H1 (cell line): ENCODE measurements around the gene POU2F2. TPM values are rescaled to one million over a fixed set of nuclear protein-coding genes. Genes with fewer than 3 reads are reported as not detected.

Source experiments
- CTCF ChIA-PET: fragments of 300-600 bp; sonication (Branson Sonifier 250); formaldehyde crosslinking; loops from one replicate; lab custom pipeline; 2021; ENCODE audit not compliant: partially characterized antibody; lab: Charles Lee
- POLR2A ChIA-PET: fragments of 300-600 bp; sonication (Branson Sonifier 250); formaldehyde crosslinking; loops from one replicate; lab custom pipeline; 2021; ENCODE audit warnings: inconsistent platforms; ENCODE audit not compliant: partially characterized antibody; lab: Charles Lee
- DNase-seq, 2 experiments: peaks; one replicate each; pipeline versions ENCODE4 v3.0.0 to v3.0.0-alpha.2; 2010 to 2022; ENCODE audit warnings: low spot score in 2 of 2, low read depth in 1 of 2, mixed read lengths in 1 of 2
- FAIRE-seq: peaks from 2 replicates; lab custom pipeline; 2011; peaks lifted over from hg19 to GRCh38; lab: Jason Lieb, UNC
- H2AFZ ChIP-seq: 2 replicates; pipeline ENCODE4 v1.8.1; 2012; ENCODE audit warnings: low read length, inconsistent platforms
- H2AK5ac ChIP-seq: 2 replicates; pipeline ENCODE4 v1.6.1; 2013; ENCODE audit warnings: low read depth, low read length
- H2BK120ac ChIP-seq: replicated peaks from 2 replicates; pipeline ENCODE3; 2013; ENCODE audit warnings: low read depth, low read length, inconsistent platforms
- H2BK12ac ChIP-seq: 2 replicates; pipeline ENCODE4 v1.6.1; 2013; ENCODE audit warnings: low read depth, low read length
- H2BK15ac ChIP-seq: 2 replicates; pipeline ENCODE4 v1.6.1; 2013; ENCODE audit warnings: low read length
- H2BK20ac ChIP-seq: 2 replicates; pipeline ENCODE4 v1.6.1; 2013; ENCODE audit warnings: low read length
- H2BK5ac ChIP-seq: 2 replicates; pipeline ENCODE4 v1.6.1; 2013; ENCODE audit warnings: low read depth, low read length
- H3K14ac ChIP-seq: 2 replicates; pipeline ENCODE4 v1.6.1; 2013; ENCODE audit warnings: inconsistent platforms; ENCODE audit not compliant: insufficient read length
- H3K18ac ChIP-seq: 2 replicates; pipeline ENCODE4 v1.6.1; 2013; ENCODE audit warnings: low read length; ENCODE audit errors: extremely low read depth
- H3K23ac ChIP-seq: 2 replicates; pipeline ENCODE4 v1.6.1; 2013; ENCODE audit warnings: inconsistent platforms; ENCODE audit not compliant: insufficient read length
- H3K23me2 ChIP-seq: 2 replicates; pipeline ENCODE4 v1.6.1; 2013; ENCODE audit warnings: low read depth, low read length
- H3K27ac ChIP-seq: 2 replicates; pipeline ENCODE4 v1.6.1; 2011; ENCODE audit warnings: low read depth, low read length, inconsistent platforms
- H3K27me3 ChIP-seq, 4 experiments: replicated peaks in 1 of 4; 1 replicate in 1 of 4; 2 replicates in 3 of 4; pipeline versions ENCODE4 v1.6.1 to v1.8.1; 2011 to 2013; ENCODE audit warnings: low read length in 3 of 4, mild to moderate bottlenecking in 3 of 4, inconsistent platforms in 2 of 4, mixed read lengths in 2 of 4, moderate library complexity in 1 of 4; ENCODE audit not compliant: control insufficient read depth in 3 of 4, insufficient read depth in 3 of 4; ENCODE audit errors: extremely low read depth in 1 of 4
- H3K36me3 ChIP-seq, 4 experiments: 2 replicates each; pipeline versions ENCODE4 v1.6.1 to v1.8.1; 2011 to 2013; ENCODE audit warnings: mild to moderate bottlenecking in 4 of 4, low read length in 3 of 4, moderate library complexity in 2 of 4, control low read depth in 1 of 4, inconsistent platforms in 1 of 4; ENCODE audit not compliant: insufficient read depth in 4 of 4, control insufficient read depth in 2 of 4
- H3K4ac ChIP-seq: replicated peaks from 2 replicates; pipeline ENCODE3; 2013; ENCODE audit warnings: low read length, low read depth, mixed read lengths, inconsistent platforms; ENCODE audit not compliant: insufficient read length
- H3K4me1 ChIP-seq, 4 experiments: replicated peaks in 1 of 4; 1 replicate in 1 of 4; 2 replicates in 3 of 4; pipeline versions ENCODE4 v1.6.1 to v1.8.1; 2011 to 2013; ENCODE audit warnings: low read length in 3 of 4, inconsistent platforms in 2 of 4, mixed read lengths in 1 of 4; ENCODE audit not compliant: insufficient read depth in 4 of 4, control insufficient read depth in 3 of 4
- H3K4me2 ChIP-seq, 2 experiments: 2 replicates each; pipeline versions ENCODE4 v1.6.1 to v1.8.1; 2011 to 2013; ENCODE audit warnings: low read depth in 2 of 2, low read length in 2 of 2, control low read depth in 1 of 2, inconsistent platforms in 1 of 2, mild to moderate bottlenecking in 1 of 2; ENCODE audit not compliant: insufficient read depth in 1 of 2
- H3K4me3 ChIP-seq, 4 experiments: fragments of 200-600, 300-600 bp in 1 of 4; sonication (generic), shearing (Covaris generic), sonication (Bioruptor Twin) in 1 of 4; 2 replicates each; pipeline versions ENCODE4 v1.5.1 to v1.8.1; 2011 to 2016; ENCODE audit warnings: low read length in 4 of 4, low read depth in 3 of 4, control low read depth in 2 of 4, inconsistent platforms in 2 of 4, mild to moderate bottlenecking in 2 of 4, mixed read lengths in 1 of 4, moderate library complexity in 1 of 4; ENCODE audit not compliant: insufficient read depth in 2 of 4; ENCODE audit errors: extremely low read depth in 1 of 4
- H3K56ac ChIP-seq: replicated peaks from 2 replicates; pipeline ENCODE3; 2013; ENCODE audit warnings: low read depth, mild to moderate bottlenecking, mixed read lengths, low read length, inconsistent platforms; ENCODE audit not compliant: insufficient read length
- H3K79me1 ChIP-seq: 2 replicates; pipeline ENCODE4 v1.6.1; 2013; ENCODE audit warnings: low read depth, low read length, control low read depth
- H3K79me2 ChIP-seq, 2 experiments: 2 replicates each; pipeline versions ENCODE4 v1.6.1 to v1.8.1; 2012 to 2013; ENCODE audit warnings: low read length in 2 of 2, mild to moderate bottlenecking in 2 of 2, inconsistent platforms in 1 of 2; ENCODE audit not compliant: insufficient read depth in 2 of 2, control insufficient read depth in 1 of 2
- H3K9ac ChIP-seq, 4 experiments: replicated peaks in 1 of 4; 1 replicate in 1 of 4; 2 replicates in 3 of 4; pipeline versions ENCODE4 v1.6.1 to v1.8.1; 2011 to 2013; ENCODE audit warnings: low read depth in 3 of 4, low read length in 3 of 4, control low read depth in 2 of 4, mild to moderate bottlenecking in 2 of 4, moderate library complexity in 2 of 4, inconsistent platforms in 1 of 4; ENCODE audit errors: extremely low read depth in 1 of 4
- H3K9me3 ChIP-seq, 2 experiments: 2 replicates each; pipeline versions ENCODE4 v1.6.1 to v1.8.1; 2012 to 2013; ENCODE audit warnings: mild to moderate bottlenecking in 2 of 2, moderate library complexity in 2 of 2, control low read depth in 1 of 2, inconsistent platforms in 1 of 2, low read depth in 1 of 2, low read length in 1 of 2, mixed read lengths in 1 of 2; ENCODE audit not compliant: insufficient read depth in 2 of 2
- H4K20me1 ChIP-seq, 2 experiments: replicated peaks in 1 of 2; 2 replicates each; pipeline versions ENCODE3 to v1.8.1; 2011 to 2013; ENCODE audit warnings: inconsistent platforms in 2 of 2, low read length in 2 of 2, mild to moderate bottlenecking in 1 of 2; ENCODE audit not compliant: insufficient read depth in 2 of 2, control insufficient read depth in 1 of 2
- H4K5ac ChIP-seq: 2 replicates; pipeline ENCODE4 v1.6.1; 2013; ENCODE audit warnings: low read length, low read depth, mixed read lengths, inconsistent platforms; ENCODE audit not compliant: insufficient read length
- H4K8ac ChIP-seq: 2 replicates; pipeline ENCODE4 v1.8.0; 2013; ENCODE audit warnings: mild to moderate bottlenecking, moderate library complexity, low read length, inconsistent platforms; ENCODE audit not compliant: insufficient read depth; ENCODE audit errors: extremely low read depth
- H4K91ac ChIP-seq: replicated peaks from 2 replicates; pipeline ENCODE3; 2013; ENCODE audit warnings: low read length, mixed read lengths, inconsistent platforms; ENCODE audit not compliant: insufficient read length
- SIN3A ChIP-seq, 2 experiments: IDR thresholded peaks in 1 of 2; conservative IDR thresholded peaks in 1 of 2; 2 replicates each; pipeline ENCODE4 v1.6.1; 2011 to 2012; ENCODE audit warnings: low read length in 2 of 2, improper control_type of control experiment in 1 of 2, low read depth in 1 of 2, mild to moderate bottlenecking in 1 of 2
- TCF12 ChIP-seq: IDR thresholded peaks from 2 replicates; pipeline ENCODE4 v1.6.1; 2011; ENCODE audit warnings: low read depth, mild to moderate bottlenecking, low read length
- ZNF274 ChIP-seq: IDR thresholded peaks from 2 replicates; pipeline ENCODE4 v1.7.0; 2012; ENCODE audit warnings: low read length, borderline replicate concordance; ENCODE audit errors: extremely low read depth
- WGBS, 2 experiments: shearing (Covaris generic) in 1 of 2; methylation state at CpG; one replicate each; pipeline versions ENCODE4 v1.1.6 to v1.1.7; 2013 to 2015; ENCODE audit warnings: low lambda C conversion rate in 2 of 2, mixed read lengths in 2 of 2, inconsistent platforms in 1 of 2, low coverage in 1 of 2, missing lambda C conversion rate in 1 of 2; ENCODE audit not compliant: insufficient replicate concordance in 2 of 2, insufficient coverage in 1 of 2, insufficient read length in 1 of 2; ENCODE audit errors: extremely low coverage in 1 of 2, missing lambda C conversion rate in 1 of 2; 5-methylcytosine and 5-hydroxymethylcytosine counted together
- polyA plus RNA-seq, 7 experiments: library from polyadenylated mRNA; depleted of rRNA in 3 of 7; stranded (reverse) in 5 of 7; unstranded in 2 of 7; fragments of >200 nt in 5 of 7; fragments of 200-250 nt in 2 of 7; gene quantifications; 1 replicate in 5 of 7; 2 replicates in 1 of 7; 4 replicates in 1 of 7; pipeline versions ENCODE4 v1.2.1 to v1.2.3, GENCODE V29; 2011 to 2013; ENCODE audit warnings: missing spikeins in 2 of 7, mixed read lengths in 2 of 7
- total RNA-seq: library from RNA; stranded (reverse); fragmentation: NEBNext Ultra II Directional; extraction: Animal tissue kit (Norgen Biotek cat#: 25700); gene quantifications from 2 replicates; pipeline ENCODE4 v1.2.1, GENCODE V29; 2021

The POU2F2 gene
- total and polyA plus RNA-seq, 2 of the 8 experiments (the other 6 are each of a cell fraction or from before 2014, with no cell fraction given): 5.0 to 6.1 TPM

- DNase-seq: no peak
- H3K36me3 ChIP-seq: peaks cover 26 to 69% (median 56%) of the 10 kb centered on the region in 4 experiments
- no peak for FAIRE-seq
- no peak overlapping the region for H2AFZ ChIP-seq
- no peak overlapping the region for H3K4me3 ChIP-seq
- H2BK20ac ChIP-seq: no peak overlapping the region
- peaks cover 2 to 8% of the 10 kb centered on the region in 2 experiments for H4K20me1 ChIP-seq
- H4K91ac ChIP-seq: no peak overlapping the region
- H3K23ac ChIP-seq: no peak overlapping the region
- no peak overlapping the region for H2BK15ac ChIP-seq
- H4K8ac ChIP-seq: no peak overlapping the region
- no peaks in the 10 kb centered on the region for H3K27me3 ChIP-seq
- H3K4me1 ChIP-seq: no peaks in the 10 kb centered on the region
- no peaks in the 10 kb centered on the region for H3K9me3 ChIP-seq
- H2AK5ac ChIP-seq: no peak overlapping the region
- WGBS, 2 experiments: 95% methylated on average over 13 of the region's 13 CpGs; no CpG with 5 or more reads in 1 of the 2 experiments
- H3K27ac ChIP-seq: no peak overlapping the region
- ChIA-PET CTCF (interaction anchor here (0.5 to 1.0 kb wide), 3 partner anchors 24 to 50 kb away, joined by 3 to 4 read pairs (median 3); no protein-coding TSS in a partner anchor), POLR2A (interaction anchor here (0.6 to 1.3 kb wide), 2 partner anchors 107 to 157 kb away, joined by 3 to 4 read pairs; no protein-coding TSS in a partner anchor)
- no peak overlapping the region for H3K4ac ChIP-seq
- no peak overlapping the region for H3K4me2 ChIP-seq
- H3K14ac ChIP-seq: no peak overlapping the region
- peaks cover 6% of the 10 kb centered on the region; the same call in 1 of the 2 replicates for H3K79me1 ChIP-seq
- no peak overlapping the region for H4K5ac ChIP-seq
- no peak overlapping the region for H2BK5ac ChIP-seq
- H3K23me2 ChIP-seq: no peaks in the 10 kb centered on the region
- H3K18ac ChIP-seq: no peak overlapping the region
- no peak for TF ChIP-seq ZNF274
- no peak for TF ChIP-seq SIN3A (conservative IDR thresholded peaks at IDR 0.05 in 1 of 2, IDR thresholded peaks at IDR 0.05 in 1 of 2; ENCODE audit: low read depth in 1 of 2, low read length in 2 of 2)
- no peak for TF ChIP-seq TCF12
- H2BK12ac ChIP-seq: no peak overlapping the region
- H3K9ac ChIP-seq: no peak overlapping the region
- no peak overlapping the region for H3K56ac ChIP-seq
- H3K79me2 ChIP-seq: no peaks in the 10 kb centered on the region
- no peak overlapping the region for H2BK120ac ChIP-seq
These were observed 73.0 kb downstream of the POU2F2 start for GRCh38 chr19:42059196-42059595.
